Adrenal gland (tissue), 5 donors: ENCODE results near the gene MKRN3.

Source experiments
- CTCF ChIP-seq, 6 experiments: fragments of 450-650 bp in 4 of 6; fragments of 200-600 bp in 2 of 6; sonication (generic) in 1 of 6; IDR thresholded peaks; 1 replicate in 5 of 6; 2 replicates in 1 of 6; pipeline versions ENCODE4 v1.5.1 to v1.8.0; 2016 to 2021; ENCODE audit warnings: antibody characterized with exemption in 6 of 6, mild to moderate bottlenecking in 2 of 6, moderate library complexity in 1 of 6
- POLR2A ChIP-seq, 2 donors: fragments of 450-650 bp; IDR thresholded peaks; one replicate each; pipeline ENCODE4 v1.6.1; 2017; ENCODE audit warnings: antibody characterized with exemption in 2 of 2, mild to moderate bottlenecking in 2 of 2, moderate library complexity in 1 of 2
- donor health status: DM: no; HTN: no; CAD: no.

GRCh38 chr15:23594252-23594770, 28.8 kb downstream of the MKRN3 start:
- TF ChIP-seq CTCF (IDR thresholded peaks at IDR 0.05): no peak
- no peak for TF ChIP-seq POLR2A (IDR thresholded peaks at IDR 0.05)
